Calu3 (cell line): ENCODE measurements around the gene ARL4A. TPM values are rescaled to one million over a fixed set of nuclear protein-coding genes. Genes with fewer than 3 reads are reported as not detected.

Source experiments
- BruUV-seq: library from RNA; stranded (reverse); fragments of 400-500 nt; replicated peaks from 2 replicates; lab custom pipeline; 2021; lab: Mats Ljungman, UMichigan
- CTCF ChIA-PET: fragments of 300-600 bp; sonication (Branson Sonifier 250); formaldehyde crosslinking; loops from one replicate; lab custom pipeline; 2022; ENCODE audit warnings: antibody characterized with exemption; lab: Charles Lee
- DNase-seq: peaks from one replicate; pipeline ENCODE4 v3.0.0; 2022
- H3K27ac Mint-ChIP-seq: one replicate; pipeline ENCODE4 v1.8.0; 2022; ENCODE audit warnings: mixed read lengths; ENCODE audit not compliant: unreplicated experiment
- H3K27me3 Mint-ChIP-seq: one replicate; pipeline ENCODE4 v1.8.0; 2022; ENCODE audit warnings: mixed read lengths; ENCODE audit not compliant: unreplicated experiment
- H3K36me3 Mint-ChIP-seq: one replicate; pipeline ENCODE4 v1.8.0; 2022; ENCODE audit warnings: mild to moderate bottlenecking, moderate library complexity, mixed read lengths; ENCODE audit not compliant: insufficient read depth, unreplicated experiment
- H3K4me1 Mint-ChIP-seq: one replicate; pipeline ENCODE4 v1.8.0; 2022; ENCODE audit warnings: mild to moderate bottlenecking, low read depth, mixed read lengths; ENCODE audit not compliant: unreplicated experiment
- H3K4me3 Mint-ChIP-seq: one replicate; pipeline ENCODE4 v1.8.0; 2022; ENCODE audit warnings: mild to moderate bottlenecking, low read depth, moderate library complexity, mixed read lengths; ENCODE audit not compliant: unreplicated experiment
- H3K9me3 Mint-ChIP-seq: one replicate; pipeline ENCODE4 v1.8.0; 2022; ENCODE audit warnings: low read depth, mixed read lengths; ENCODE audit not compliant: unreplicated experiment
- intact Hi-C: fragments of 100-400 bp; cut with micrococcal nuclease; formaldehyde crosslinking; loops from one replicate; pipeline ENCODE4 v1.10.0; 2022; ENCODE audit not compliant: unreplicated experiment
- total RNA-seq: library from RNA; stranded (reverse); gene quantifications from 2 replicates; pipeline ENCODE4 v1.2.3, GENCODE V29; 2022
- TF ChIP-seq, protein P1 (sequence below): fragments of 200-600 bp; IDR thresholded peaks from one replicate; pipeline ENCODE4 v1.8.0; 2022; ENCODE audit warnings: antibody characterized with exemption; ENCODE audit not compliant: unreplicated experiment

The ARL4A gene
- total RNA-seq, 1 experiment from 2014 or later: 31.9 TPM

DNA sequence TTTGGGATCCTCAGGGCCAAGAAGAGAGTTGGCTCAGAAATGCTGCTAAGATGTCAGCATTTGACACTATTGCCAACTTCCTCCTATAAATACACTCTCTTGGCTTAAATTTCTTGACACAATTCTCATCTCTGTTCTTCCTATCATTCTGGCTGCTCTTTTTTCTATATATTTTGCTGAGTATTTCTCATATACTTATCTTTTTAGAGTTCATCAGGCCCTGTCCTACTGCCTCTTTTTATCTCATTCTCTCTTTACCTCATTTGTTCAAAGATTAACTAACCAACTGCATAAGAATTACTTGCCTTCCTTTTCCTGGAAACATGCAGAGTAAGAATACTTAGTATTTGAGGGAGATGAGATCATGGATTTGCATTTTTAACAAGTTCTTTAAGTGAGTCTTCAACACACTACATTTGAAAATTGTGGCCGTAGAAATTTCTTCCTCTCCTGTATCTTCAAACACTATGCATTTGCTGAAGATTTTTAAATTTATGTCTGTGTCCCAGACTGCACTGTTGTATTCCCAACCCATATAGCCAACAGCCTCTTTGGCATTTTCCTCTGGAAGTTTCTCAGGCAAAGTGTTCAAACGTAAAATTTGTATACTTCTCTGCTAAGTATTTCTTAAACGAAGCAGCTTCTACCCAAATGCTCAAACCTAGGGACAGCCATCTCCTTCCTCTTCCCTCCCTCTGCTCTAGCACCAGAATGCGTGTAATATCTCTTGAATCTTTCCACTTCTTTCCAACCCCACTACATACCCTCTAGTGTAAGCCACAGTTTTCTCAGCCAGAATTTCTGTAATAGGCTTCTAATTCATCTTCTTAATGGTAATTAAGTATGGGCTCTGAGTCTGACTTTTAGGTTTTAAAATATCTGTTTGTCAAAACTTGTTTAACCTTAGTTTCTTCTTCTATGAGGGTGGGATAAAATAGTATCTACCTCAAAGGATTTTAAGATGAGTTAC is 35.5 kb downstream of the ARL4A start:
- TF ChIP-seq, protein P1, sequence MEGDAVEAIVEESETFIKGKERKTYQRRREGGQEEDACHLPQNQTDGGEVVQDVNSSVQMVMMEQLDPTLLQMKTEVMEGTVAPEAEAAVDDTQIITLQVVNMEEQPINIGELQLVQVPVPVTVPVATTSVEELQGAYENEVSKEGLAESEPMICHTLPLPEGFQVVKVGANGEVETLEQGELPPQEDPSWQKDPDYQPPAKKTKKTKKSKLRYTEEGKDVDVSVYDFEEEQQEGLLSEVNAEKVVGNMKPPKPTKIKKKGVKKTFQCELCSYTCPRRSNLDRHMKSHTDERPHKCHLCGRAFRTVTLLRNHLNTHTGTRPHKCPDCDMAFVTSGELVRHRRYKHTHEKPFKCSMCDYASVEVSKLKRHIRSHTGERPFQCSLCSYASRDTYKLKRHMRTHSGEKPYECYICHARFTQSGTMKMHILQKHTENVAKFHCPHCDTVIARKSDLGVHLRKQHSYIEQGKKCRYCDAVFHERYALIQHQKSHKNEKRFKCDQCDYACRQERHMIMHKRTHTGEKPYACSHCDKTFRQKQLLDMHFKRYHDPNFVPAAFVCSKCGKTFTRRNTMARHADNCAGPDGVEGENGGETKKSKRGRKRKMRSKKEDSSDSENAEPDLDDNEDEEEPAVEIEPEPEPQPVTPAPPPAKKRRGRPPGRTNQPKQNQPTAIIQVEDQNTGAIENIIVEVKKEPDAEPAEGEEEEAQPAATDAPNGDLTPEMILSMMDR: no peak
- CTCF ChIA-PET: no interaction called here
- no peaks in the 10 kb centered on the region for H3K9me3 Mint-ChIP-seq
- no peaks in the 10 kb centered on the region for H3K36me3 Mint-ChIP-seq
- BruUV-seq: no TSS peak
- intact Hi-C loops: no loop called here
- no peaks in the 10 kb centered on the region for H3K27me3 Mint-ChIP-seq
- no peak overlapping the region for H3K27ac Mint-ChIP-seq
- peaks cover 36% of the 10 kb centered on the region for H3K4me1 Mint-ChIP-seq
- DNase-seq: no peak
- no peak overlapping the region for H3K4me3 Mint-ChIP-seq

DNA sequence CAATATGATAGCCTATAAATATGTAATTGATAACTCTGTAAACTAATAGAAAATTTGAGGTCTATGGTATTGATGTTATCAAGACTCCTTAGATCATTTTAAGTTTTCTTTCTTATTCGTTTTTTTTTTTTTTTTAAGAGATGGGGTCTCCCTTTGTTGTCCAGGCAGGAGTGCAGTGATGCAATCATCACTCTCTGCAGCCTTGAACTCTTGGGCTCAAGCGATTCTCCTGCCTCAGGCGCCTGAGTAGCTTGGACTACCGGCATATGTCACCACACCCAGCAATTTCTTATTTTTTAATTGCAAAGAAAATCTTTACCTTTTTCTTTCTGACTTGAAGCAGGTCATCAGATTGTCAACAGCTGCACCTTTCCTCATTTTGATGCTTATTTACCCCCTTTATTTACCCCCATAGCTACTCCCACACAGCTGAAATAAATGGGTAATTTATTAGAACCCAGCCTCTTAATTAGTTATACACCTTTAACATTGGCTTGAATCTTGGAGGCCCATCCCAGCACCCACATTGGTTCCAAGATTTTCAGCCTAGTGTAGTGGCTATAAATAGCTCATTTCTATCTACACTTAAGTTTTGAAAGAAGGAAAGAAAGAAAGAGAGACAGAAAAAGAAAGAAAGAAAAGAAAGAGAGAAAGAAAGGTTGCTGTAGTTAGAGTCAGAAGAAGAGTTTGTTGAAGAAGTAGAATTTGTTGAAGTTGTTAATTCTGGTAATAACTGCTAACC is 38.3 kb downstream of the ARL4A start:
- no TSS peak for BruUV-seq
- H3K27me3 Mint-ChIP-seq: no peaks in the 10 kb centered on the region
- intact Hi-C loops: no loop called here
- H3K36me3 Mint-ChIP-seq: no peaks in the 10 kb centered on the region
- no peaks in the 10 kb centered on the region for H3K9me3 Mint-ChIP-seq
- peaks cover 21% of the 10 kb centered on the region for H3K4me1 Mint-ChIP-seq
- TF ChIP-seq, protein P1: no peak
- CTCF ChIA-PET: interaction anchor here (0.6 to 1.2 kb wide), 3 partner anchors 9 to 39 kb away, joined by 3 read pairs; partner anchors contain the start of gene ARL4A
- H3K27ac Mint-ChIP-seq: no peak overlapping the region
- no peak overlapping the region for H3K4me3 Mint-ChIP-seq
- no peak for DNase-seq

- Mint-ChIP-seq H3K36me3 (no peaks in the 10 kb centered on the region), H3K27ac (no peak overlapping the region), H3K4me3 (no peak overlapping the region), H3K9me3 (no peaks in the 10 kb centered on the region), H3K4me1 (peaks cover 27% of the 10 kb centered on the region), H3K27me3 (no peaks in the 10 kb centered on the region)
- TF ChIP-seq, protein P1: no peak
- no peak for DNase-seq
- BruUV-seq: no TSS peak
- intact Hi-C loops: no loop called here
- CTCF ChIA-PET: interaction anchor here (1.2 kb wide), 1 partner anchor 8 kb away, joined by 3 read pairs; no protein-coding TSS in a partner anchor
These were observed 39.5 kb downstream of the ARL4A start for GRCh38 chr7:12726908-12727307.

DNA sequence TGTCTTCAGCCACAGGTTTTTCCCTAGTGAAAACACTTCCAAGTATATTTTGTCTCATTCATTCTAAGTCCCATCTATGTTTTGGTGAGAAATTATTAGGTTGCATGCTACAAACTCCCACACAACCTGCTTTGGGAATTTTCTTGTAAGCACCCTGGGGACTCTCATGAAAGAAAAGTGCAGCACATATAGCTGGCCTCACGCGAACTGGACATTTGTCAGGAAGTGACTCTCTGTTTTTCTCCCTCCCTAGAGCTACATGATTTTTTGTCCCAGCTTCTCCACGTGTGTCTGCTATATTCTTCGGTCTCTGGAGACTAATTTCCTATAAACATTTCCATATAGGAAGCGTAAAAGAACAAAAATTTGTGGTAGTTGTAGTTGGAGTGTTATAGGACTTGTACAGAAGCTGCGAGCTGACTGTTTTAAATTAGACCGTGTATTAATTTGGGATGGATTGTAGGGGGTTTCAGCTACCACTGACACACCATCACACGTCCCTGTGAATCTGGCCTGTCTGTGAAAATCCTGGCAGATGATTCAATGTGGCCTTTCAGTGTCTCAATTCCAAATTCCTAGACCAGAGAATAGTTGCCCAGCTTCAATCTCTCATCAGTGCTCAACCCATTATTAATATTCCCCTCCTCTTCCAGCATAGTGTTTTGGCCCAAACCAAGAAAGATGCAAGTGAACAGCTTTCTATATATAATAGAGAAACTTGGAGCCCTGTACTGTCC is 40.2 kb downstream of the ARL4A start:
- Mint-ChIP-seq H3K36me3 (no peaks in the 10 kb centered on the region), H3K4me1 (peaks cover 20% of the 10 kb centered on the region), H3K27me3 (no peaks in the 10 kb centered on the region), H3K4me3 (no peak overlapping the region), H3K9me3 (no peaks in the 10 kb centered on the region), H3K27ac (no peak overlapping the region)
- DNase-seq: no peak
- CTCF ChIA-PET: interaction anchor here (1.4 kb wide), 1 partner anchor 12 kb away, joined by 4 read pairs; no protein-coding TSS in a partner anchor
- TF ChIP-seq, protein P1: no peak
- BruUV-seq: no TSS peak
- intact Hi-C loops: no loop called here
